ENCODE measurements around the gene PAK4. TPM values are rescaled to one million over a fixed set of nuclear protein-coding genes. Genes with fewer than 3 reads are reported as not detected.

Gene PAK4
- total RNA-seq, 1 experiment from 2014 or later = 90.1 TPM

- H3K4me1 ChIP-seq (ENCODE audit: control insufficient read depth in 1 of 2, insufficient read depth in 2 of 2, low read length in 2 of 2) = peaks cover 7 to 8% of the 10 kb centered on the region in 2 experiments; a peak in 3 of 4 replicates
- ChIA-PET RAD21 (ENCODE audit: low non-redundant PET in 1 of 2, low total read pairs in 2 of 2, uncharacterized antibody in 2 of 2, unreplicated experiment in 2 of 2) (interaction anchor here in 1 of 2 experiments (0.7 kb wide), 1 partner anchor 772 kb away, joined by 4 read pairs; no protein-coding TSS in a partner anchor), CTCF (interaction anchor here (2.1 kb wide), 1 partner anchor 84 kb away, joined by 4 read pairs; no protein-coding TSS in a partner anchor), POLR2A (no interaction called here)
- H3K4me2 ChIP-seq (ENCODE audit: low read length) = no peak overlapping the region
- no peak for TF ChIP-seq POLR2A (IDR thresholded peaks at IDR 0.05; ENCODE audit: borderline replicate concordance, extremely low read depth, insufficient read depth, insufficient read length)
- no peak for TF ChIP-seq SRF (IDR thresholded peaks at IDR 0.05; ENCODE audit: low read depth)
- TF ChIP-seq POLR2AphosphoS5 (IDR thresholded peaks at IDR 0.05; ENCODE audit: low read depth, low read length) = no peak
- no peak for TF ChIP-seq CEBPB (IDR thresholded peaks at IDR 0.05; ENCODE audit: low read depth)
- TF ChIP-seq CTCF (IDR thresholded peaks at IDR 0.05 in 2 of 3, conservative IDR thresholded peaks at IDR 0.05 in 1 of 3; ENCODE audit: borderline replicate concordance in 1 of 3, insufficient read depth in 1 of 3, low read depth in 2 of 3, low read length in 2 of 3) = no peak
- TF ChIP-seq ZFX (IDR thresholded peaks at IDR 0.05) = no peak
- TF ChIP-seq FOSL1 (IDR thresholded peaks at IDR 0.05; ENCODE audit: low read depth) = no peak
- no peak for TF ChIP-seq ZBTB33 (IDR thresholded peaks at IDR 0.05; ENCODE audit: extremely low read depth, insufficient replicate concordance, low read length)
- no peak for TF ChIP-seq YY1 (IDR thresholded peaks at IDR 0.05; ENCODE audit: extremely low read depth, insufficient replicate concordance, low read depth, low read length)
- TF ChIP-seq SP1 (IDR thresholded peaks at IDR 0.05; ENCODE audit: low read depth) = no peak
- TF ChIP-seq MAX (IDR thresholded peaks at IDR 0.05) = no peak
- TF ChIP-seq EZH2phosphoT487 (IDR thresholded peaks at IDR 0.05; ENCODE audit: borderline replicate concordance) = no peak
- no peak for TF ChIP-seq JUND (IDR thresholded peaks at IDR 0.05)
- no peak for TF ChIP-seq ZNF274 (IDR thresholded peaks at IDR 0.05; ENCODE audit: low read depth, low read length)
- no peak for TF ChIP-seq TCF7L2 (IDR thresholded peaks at IDR 0.05; ENCODE audit: borderline replicate concordance, extremely low read depth, insufficient read depth, insufficient read length)
- H3K27ac ChIP-seq (ENCODE audit: low read depth, low read length) = no peak overlapping the region
- H3K4me3 ChIP-seq (replicated peaks in 1 of 2; ENCODE audit: low read depth in 1 of 2, low read length in 2 of 2) = no peak overlapping the region
- H2AFZ ChIP-seq (ENCODE audit: low read depth, low read length, poor library complexity, severe bottlenecking) = no peak overlapping the region
- H3K9ac ChIP-seq (ENCODE audit: low read length) = no peak overlapping the region
- intact Hi-C loops (cut with micrococcal nuclease) = no loop called here
- no peak for ATAC-seq
- H3K27me3 ChIP-seq (ENCODE audit: insufficient read depth, low read length) = no peaks in the 10 kb centered on the region
- BruUV-seq (replicated peaks) = no TSS peak
- DNase-seq (ENCODE audit: low read depth, low spot score) = no peak
- H3K9me2 ChIP-seq (ENCODE audit: insufficient read depth) = no peaks in the 10 kb centered on the region
- H3K79me2 ChIP-seq (ENCODE audit: insufficient read depth, low read length) = no peaks in the 10 kb centered on the region
- no peaks in the 10 kb centered on the region for H3K9me3 ChIP-seq (ENCODE audit: control insufficient read depth in 1 of 2, insufficient read depth in 1 of 2, low read depth in 1 of 2, low read length in 2 of 2)
- no peaks in the 10 kb centered on the region for H3K36me3 ChIP-seq (ENCODE audit: control insufficient read depth in 1 of 2, insufficient read depth in 2 of 2, low read length in 2 of 2)
- no peaks in the 10 kb centered on the region for H4K20me1 ChIP-seq (ENCODE audit: insufficient read depth)
Observed at GRCh38 chr19:39206122-39206521, 80.5 kb downstream of the PAK4 start.
